D721Med (cell line): Measurements from ENCODE around the gene TLK1.

Source experiments
- DNase-seq: peaks from one replicate; pipeline ENCODE4 v3.0.0; 2011; ENCODE audit warnings: low spot score; ENCODE audit not compliant: insufficient read length
- FAIRE-seq: peaks from 2 replicates; lab custom pipeline; 2011; peaks lifted over from hg19 to GRCh38; lab: Jason Lieb, UNC
- CTCF ChIP-seq: IDR thresholded peaks from 2 replicates; pipeline ENCODE4 v1.5.1; 2012; ENCODE audit warnings: mild to moderate bottlenecking, control low read depth; ENCODE audit not compliant: insufficient read depth; ENCODE audit errors: missing control alignments

The TLK1 gene

GRCh38 chr2:170968205-170969003 lies 192.3 kb downstream of the TLK1 start:
- no peak for DNase-seq
- no peak for FAIRE-seq
- no peak for TF ChIP-seq CTCF

GRCh38 chr2:170967553-170967952 lies 193.1 kb downstream of the TLK1 start:
- FAIRE-seq, result no peak
- no peak for TF ChIP-seq CTCF
- DNase-seq, result no peak

- peak; percentile 30 for TF ChIP-seq CTCF
- FAIRE-seq, result no peak
- no peak for DNase-seq
Observed at GRCh38 chr2:170966648-170967396, 193.9 kb downstream of the TLK1 start.

GRCh38 chr2:170965446-170966225 lies 195.1 kb downstream of the TLK1 start:
- no peak for TF ChIP-seq CTCF
- FAIRE-seq (no peak), DNase-seq (no peak)

- DNase-seq (no peak), FAIRE-seq (no peak)
- no peak for TF ChIP-seq CTCF
Observed at GRCh38 chr2:170963386-170963785, 197.3 kb downstream of the TLK1 start.

- DNase-seq (no peak), FAIRE-seq (no peak)
- TF ChIP-seq CTCF, result no peak
Observed at GRCh38 chr2:170953941-170954340, 206.8 kb downstream of the TLK1 start.
